ENCODE results near the gene SOD1.
A peak's percentile ranks its signal among the peaks of the same experiment; 100 is the strongest.

Gene SOD1

GRCh38 chr21:31710586-31710985, 51.1 kb downstream of the SOD1 start:
- WGBS (ENCODE audit: extremely low coverage, insufficient coverage, low lambda C conversion rate), result no CpG with 5 or more reads among the region's 1 CpG
- Histone ChIP-seq H3K18ac (ENCODE audit: low read length) (no peak overlapping the region), H3K9ac (ENCODE audit: low read length) (no peak overlapping the region), H3K36me3 (ENCODE audit: control insufficient read depth, insufficient read depth, low read length) (no peaks in the 10 kb centered on the region), H3K56ac (ENCODE audit: low read length) (no peak overlapping the region), H2BK5ac (ENCODE audit: low read length) (no peak overlapping the region), H3K4ac (ENCODE audit: low read depth, low read length) (no peak overlapping the region), H3K79me1 (ENCODE audit: low read length) (peaks cover 7% of the 10 kb centered on the region), H3K27ac (ENCODE audit: low read depth, low read length) (no peak overlapping the region), H3K4me2 (ENCODE audit: low read length) (no peak overlapping the region), H2AK5ac (ENCODE audit: low read length) (no peak overlapping the region), H3K79me2 (ENCODE audit: control insufficient read depth, insufficient read depth, low read length) (peaks cover 59% of the 10 kb centered on the region), H3K4me1 (ENCODE audit: control insufficient read depth, low read depth, low read length) (peaks cover 5% of the 10 kb centered on the region), H2BK15ac (replicated peaks; ENCODE audit: low read depth) (no peak overlapping the region), H3K23ac (ENCODE audit: low read length) (no peak overlapping the region), H4K8ac (ENCODE audit: low read depth, low read length) (peak overlapping the region; percentile 56), H3K27me3 (ENCODE audit: insufficient read depth, low read length, poor library complexity) (no peaks in the 10 kb centered on the region), H3K4me3 (ENCODE audit: low read length) (no peak overlapping the region), H2BK120ac (ENCODE audit: low read depth, low read length) (no peak overlapping the region), H4K5ac (ENCODE audit: low read length) (no peak overlapping the region)
- no peak for DNase-seq

- Histone ChIP-seq H3K27ac (ENCODE audit: low read depth, low read length) (no peak overlapping the region), H3K79me1 (ENCODE audit: low read length) (peaks cover 4% of the 10 kb centered on the region), H3K9ac (ENCODE audit: low read length) (no peak overlapping the region), H4K8ac (ENCODE audit: low read depth, low read length) (no peak overlapping the region), H3K4me2 (ENCODE audit: low read length) (no peak overlapping the region), H2AK5ac (ENCODE audit: low read length) (no peak overlapping the region), H4K5ac (ENCODE audit: low read length) (no peak overlapping the region), H2BK120ac (ENCODE audit: low read depth, low read length) (no peak overlapping the region), H3K23ac (ENCODE audit: low read length) (no peak overlapping the region), H2BK15ac (replicated peaks; ENCODE audit: low read depth) (no peak overlapping the region), H3K4me3 (ENCODE audit: low read length) (no peak overlapping the region), H3K36me3 (ENCODE audit: control insufficient read depth, insufficient read depth, low read length) (no peaks in the 10 kb centered on the region), H3K79me2 (ENCODE audit: control insufficient read depth, insufficient read depth, low read length) (peaks cover 55% of the 10 kb centered on the region), H2BK5ac (ENCODE audit: low read length) (no peak overlapping the region), H3K4ac (ENCODE audit: low read depth, low read length) (no peak overlapping the region), H3K56ac (ENCODE audit: low read length) (no peak overlapping the region), H3K4me1 (ENCODE audit: control insufficient read depth, low read depth, low read length) (peaks cover 5% of the 10 kb centered on the region), H3K18ac (ENCODE audit: low read length) (no peak overlapping the region), H3K27me3 (ENCODE audit: insufficient read depth, low read length, poor library complexity) (no peaks in the 10 kb centered on the region)
- WGBS (ENCODE audit: extremely low coverage, insufficient coverage, low lambda C conversion rate), result no CpG with 5 or more reads among the region's 1 CpG
- no peak for DNase-seq
These were observed 51.8 kb downstream of the SOD1 start for GRCh38 chr21:31711326-31711725.

- Histone ChIP-seq H2AK5ac (ENCODE audit: low read length) (no peak overlapping the region), H3K27me3 (ENCODE audit: insufficient read depth, low read length, poor library complexity) (no peaks in the 10 kb centered on the region), H3K23ac (ENCODE audit: low read length) (no peak overlapping the region), H3K9ac (ENCODE audit: low read length) (no peak overlapping the region), H3K18ac (ENCODE audit: low read length) (no peak overlapping the region), H3K4ac (ENCODE audit: low read depth, low read length) (no peak overlapping the region), H3K4me2 (ENCODE audit: low read length) (no peak overlapping the region), H2BK120ac (ENCODE audit: low read depth, low read length) (no peak overlapping the region), H2BK5ac (ENCODE audit: low read length) (no peak overlapping the region), H3K36me3 (ENCODE audit: control insufficient read depth, insufficient read depth, low read length) (no peaks in the 10 kb centered on the region), H2BK15ac (replicated peaks; ENCODE audit: low read depth) (no peak overlapping the region), H3K79me2 (ENCODE audit: control insufficient read depth, insufficient read depth, low read length) (peaks cover 53% of the 10 kb centered on the region), H4K8ac (ENCODE audit: low read depth, low read length) (no peak overlapping the region), H3K56ac (ENCODE audit: low read length) (no peak overlapping the region), H3K4me1 (ENCODE audit: control insufficient read depth, low read depth, low read length) (peaks cover 5% of the 10 kb centered on the region), H3K79me1 (ENCODE audit: low read length) (no peaks in the 10 kb centered on the region), H3K4me3 (ENCODE audit: low read length) (no peak overlapping the region), H4K5ac (ENCODE audit: low read length) (no peak overlapping the region), H3K27ac (ENCODE audit: low read depth, low read length) (no peak overlapping the region)
- no CpG with 5 or more reads among the region's 1 CpG for whole genome bisulfite sequencing (ENCODE audit: extremely low coverage, insufficient coverage, low lambda C conversion rate)
- no peak for DNase-seq
These were observed 52.3 kb downstream of the SOD1 start for GRCh38 chr21:31711745-31712285.

- H3K18ac ChIP-seq (ENCODE audit: low read length), result no peak overlapping the region
- peaks cover 5% of the 10 kb centered on the region for H3K4me1 ChIP-seq (ENCODE audit: control insufficient read depth, low read depth, low read length)
- no peak overlapping the region for H3K4me2 ChIP-seq (ENCODE audit: low read length)
- no peak overlapping the region for H4K8ac ChIP-seq (ENCODE audit: low read depth, low read length)
- no peak overlapping the region for H3K4me3 ChIP-seq (ENCODE audit: low read length)
- no peak overlapping the region for H2BK15ac ChIP-seq (replicated peaks; ENCODE audit: low read depth)
- H3K9ac ChIP-seq (ENCODE audit: low read length), result no peak overlapping the region
- no peak overlapping the region for H4K5ac ChIP-seq (ENCODE audit: low read length)
- H2BK5ac ChIP-seq (ENCODE audit: low read length), result no peak overlapping the region
- no peak overlapping the region for H3K56ac ChIP-seq (ENCODE audit: low read length)
- H2BK120ac ChIP-seq (ENCODE audit: low read depth, low read length), result no peak overlapping the region
- H3K4ac ChIP-seq (ENCODE audit: low read depth, low read length), result no peak overlapping the region
- no peaks in the 10 kb centered on the region for H3K79me1 ChIP-seq (ENCODE audit: low read length)
- H3K27ac ChIP-seq (ENCODE audit: low read depth, low read length), result no peak overlapping the region
- no peaks in the 10 kb centered on the region for H3K36me3 ChIP-seq (ENCODE audit: control insufficient read depth, insufficient read depth, low read length)
- no CpG with 5 or more reads among the region's 3 CpGs for WGBS (ENCODE audit: extremely low coverage, insufficient coverage, low lambda C conversion rate)
- H3K23ac ChIP-seq (ENCODE audit: low read length), result no peak overlapping the region
- no peaks in the 10 kb centered on the region for H3K27me3 ChIP-seq (ENCODE audit: insufficient read depth, low read length, poor library complexity)
- H2AK5ac ChIP-seq (ENCODE audit: low read length), result no peak overlapping the region
- H3K79me2 ChIP-seq (ENCODE audit: control insufficient read depth, insufficient read depth, low read length), result peaks cover 48% of the 10 kb centered on the region
- DNase-seq, result no peak
These were observed 53.6 kb downstream of the SOD1 start for GRCh38 chr21:31713115-31713514.

- DNase-seq, result no peak
- Histone ChIP-seq H3K79me1 (ENCODE audit: low read length) (no peaks in the 10 kb centered on the region), H3K4ac (ENCODE audit: low read depth, low read length) (no peak overlapping the region), H3K27me3 (ENCODE audit: insufficient read depth, low read length, poor library complexity) (no peaks in the 10 kb centered on the region), H4K5ac (ENCODE audit: low read length) (no peak overlapping the region), H3K4me3 (ENCODE audit: low read length) (no peak overlapping the region), H2BK15ac (replicated peaks; ENCODE audit: low read depth) (no peak overlapping the region), H3K79me2 (ENCODE audit: control insufficient read depth, insufficient read depth, low read length) (peaks cover 49% of the 10 kb centered on the region), H3K27ac (ENCODE audit: low read depth, low read length) (no peak overlapping the region), H3K9ac (ENCODE audit: low read length) (no peak overlapping the region), H3K56ac (ENCODE audit: low read length) (no peak overlapping the region), H2BK5ac (ENCODE audit: low read length) (no peak overlapping the region), H3K18ac (ENCODE audit: low read length) (no peak overlapping the region), H2AK5ac (ENCODE audit: low read length) (no peak overlapping the region), H4K8ac (ENCODE audit: low read depth, low read length) (no peak overlapping the region), H3K36me3 (ENCODE audit: control insufficient read depth, insufficient read depth, low read length) (no peaks in the 10 kb centered on the region), H3K4me1 (ENCODE audit: control insufficient read depth, low read depth, low read length) (peaks cover 5% of the 10 kb centered on the region), H2BK120ac (ENCODE audit: low read depth, low read length) (no peak overlapping the region), H3K4me2 (ENCODE audit: low read length) (no peak overlapping the region), H3K23ac (ENCODE audit: low read length) (no peak overlapping the region)
- no CpG with 5 or more reads among the region's 5 CpGs for WGBS (ENCODE audit: extremely low coverage, insufficient coverage, low lambda C conversion rate)
These were observed 54.7 kb downstream of the SOD1 start for GRCh38 chr21:31713973-31714740.

All from mesendoderm (in vitro differentiated cells).